ENCODE data around the gene ASCL5. TPM values are rescaled to one million over a fixed set of nuclear protein-coding genes. Genes with fewer than 3 reads are reported as not detected.

Gene ASCL5
- total and polyA plus RNA-seq, 12 donors: 0.10 TPM; not detected in 11

DNA sequence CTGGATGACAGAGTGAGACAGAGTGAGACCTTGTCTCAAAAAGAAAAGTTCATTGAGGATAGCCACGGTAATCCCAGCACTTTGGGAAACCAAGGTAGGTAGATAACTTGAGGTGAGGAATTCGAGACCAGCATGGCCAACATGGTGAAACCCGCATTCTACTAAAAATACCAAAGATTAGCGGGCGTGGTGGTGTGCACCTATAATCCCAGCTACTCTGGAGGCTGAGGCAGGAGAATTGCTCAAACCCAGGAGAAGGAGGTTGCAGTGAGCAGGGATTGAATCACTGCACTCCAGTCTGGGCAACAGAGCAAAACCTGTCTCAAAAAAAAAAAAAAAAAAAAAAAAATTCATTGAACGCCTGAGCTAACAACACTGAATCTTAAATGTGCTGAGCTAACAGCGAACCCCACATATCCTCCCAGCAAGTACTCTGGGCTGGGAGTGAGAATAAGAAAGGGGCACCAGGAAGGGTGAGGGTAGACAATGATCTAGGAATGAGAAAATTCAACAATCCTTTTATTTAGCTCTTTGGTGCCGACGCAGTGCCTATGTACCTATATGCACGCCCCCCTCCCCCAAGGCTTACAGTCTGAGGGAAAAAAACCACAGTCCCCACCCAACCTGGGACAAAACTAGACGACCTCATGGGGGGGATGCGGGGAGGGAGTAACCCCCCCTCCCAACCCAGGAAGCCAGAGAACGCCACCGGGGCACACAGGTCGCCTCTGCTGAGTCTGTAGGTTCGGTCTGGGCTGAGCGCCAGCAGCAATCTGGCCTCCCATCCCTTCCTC, 13.3 kb downstream of the ASCL5 start:
- no peaks in the 10 kb centered on the region for H3K27me3 ChIP-seq
- H3K4me3 ChIP-seq: peak overlapping the region in 2 of 4 donors; percentile 41 to 79
- intact Hi-C loops (cut with DNase I): loop anchor here in 1 of 2 donors (10.0 kb wide), 1 partner anchor 71 kb away; no protein-coding TSS in a partner anchor
- peaks cover 0 to 3% of the 10 kb centered on the region in 2 donors for H3K4me1 ChIP-seq (replicated peaks in 1 of 2)
- 35 to 42% (median 37%) methylated on average over 15 to 17 of the region's 17 CpGs for WGBS, 4 donors
- no peaks in the 10 kb centered on the region for H3K36me3 ChIP-seq (replicated peaks in 1 of 2)
- no peak for TF ChIP-seq POLR2A (IDR thresholded peaks at IDR 0.05)
- TF ChIP-seq, protein P1, sequence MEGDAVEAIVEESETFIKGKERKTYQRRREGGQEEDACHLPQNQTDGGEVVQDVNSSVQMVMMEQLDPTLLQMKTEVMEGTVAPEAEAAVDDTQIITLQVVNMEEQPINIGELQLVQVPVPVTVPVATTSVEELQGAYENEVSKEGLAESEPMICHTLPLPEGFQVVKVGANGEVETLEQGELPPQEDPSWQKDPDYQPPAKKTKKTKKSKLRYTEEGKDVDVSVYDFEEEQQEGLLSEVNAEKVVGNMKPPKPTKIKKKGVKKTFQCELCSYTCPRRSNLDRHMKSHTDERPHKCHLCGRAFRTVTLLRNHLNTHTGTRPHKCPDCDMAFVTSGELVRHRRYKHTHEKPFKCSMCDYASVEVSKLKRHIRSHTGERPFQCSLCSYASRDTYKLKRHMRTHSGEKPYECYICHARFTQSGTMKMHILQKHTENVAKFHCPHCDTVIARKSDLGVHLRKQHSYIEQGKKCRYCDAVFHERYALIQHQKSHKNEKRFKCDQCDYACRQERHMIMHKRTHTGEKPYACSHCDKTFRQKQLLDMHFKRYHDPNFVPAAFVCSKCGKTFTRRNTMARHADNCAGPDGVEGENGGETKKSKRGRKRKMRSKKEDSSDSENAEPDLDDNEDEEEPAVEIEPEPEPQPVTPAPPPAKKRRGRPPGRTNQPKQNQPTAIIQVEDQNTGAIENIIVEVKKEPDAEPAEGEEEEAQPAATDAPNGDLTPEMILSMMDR (IDR thresholded peaks at IDR 0.05): no peak
- peak overlapping the region in 1 of 5 donors; percentile 74 for H3K27ac ChIP-seq
- no peaks in the 10 kb centered on the region for H3K9me3 ChIP-seq (replicated peaks in 1 of 3)
- DNase-seq: no peak

DNA sequence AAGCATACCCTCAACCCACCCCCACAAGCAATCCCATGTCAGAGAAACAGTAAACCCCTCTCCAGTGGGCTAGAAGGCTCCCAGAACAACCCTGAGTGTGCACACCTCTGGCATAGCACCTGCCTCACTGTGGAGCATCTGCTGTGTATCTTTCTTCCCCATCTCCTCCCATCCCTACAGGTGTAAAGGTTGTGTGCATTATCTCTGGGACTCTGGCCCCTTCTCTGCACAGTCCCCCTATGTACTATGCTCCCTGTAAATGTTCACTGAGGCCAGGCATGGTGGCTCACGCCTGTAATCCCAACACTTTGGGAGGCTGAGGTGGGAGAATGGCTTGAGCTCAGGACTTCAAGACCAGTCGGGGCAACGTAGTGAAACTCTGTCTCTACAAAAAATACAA, 14.1 kb downstream of the ASCL5 start:
- Histone ChIP-seq H3K27ac (no peak overlapping the region), H3K27me3 (no peaks in the 10 kb centered on the region)
- 64 to 96% (median 74%) methylated on average over 3 of the region's 3 CpGs for WGBS, 4 donors

GRCh38 chr1:201112173-201112731, 14.7 kb downstream of the ASCL5 start, which contains the start of gene CACNA1S:
Gene CACNA1S, minus strand, starts transcription at chr1:201112426. Its CDS starts 87 bp downstream, at chr1:201112339.
- no peak for TF ChIP-seq POLR2A (IDR thresholded peaks at IDR 0.05)
- TF ChIP-seq, protein P1 (IDR thresholded peaks at IDR 0.05): no peak
- H3K27me3 ChIP-seq: no peaks in the 10 kb centered on the region
- 76 to 92% (median 86%) methylated on average over 6 to 9 of the region's 9 CpGs for WGBS, 4 donors
- no peak within 1 kb of the TSS for H3K27ac ChIP-seq
- H3K4me3 ChIP-seq: no peak within 1 kb of the TSS
- H3K4me1 ChIP-seq (replicated peaks in 1 of 2): peaks cover 0 to 3% of the 10 kb centered on the region in 2 donors
- H3K9me3 ChIP-seq (replicated peaks in 1 of 3): no peaks in the 10 kb centered on the region
- no peak for DNase-seq
- H3K36me3 ChIP-seq (replicated peaks in 1 of 2): no peaks in the 10 kb centered on the region
- intact Hi-C loops (cut with DNase I): loop anchor here in 1 of 2 donors (10.0 kb wide), 1 partner anchor 73 kb away; no protein-coding TSS in a partner anchor

More for the DNA sequence above, 14.1 kb downstream of the ASCL5 start:
- Histone ChIP-seq H3K9me3 (replicated peaks in 1 of 3) (no peaks in the 10 kb centered on the region), H3K4me3 (no peak overlapping the region), H3K4me1 (replicated peaks in 1 of 2) (peaks cover 0 to 3% of the 10 kb centered on the region in 2 donors), H3K36me3 (replicated peaks in 1 of 2) (no peaks in the 10 kb centered on the region)
- TF ChIP-seq, protein P1 (IDR thresholded peaks at IDR 0.05): no peak
- TF ChIP-seq POLR2A (IDR thresholded peaks at IDR 0.05): no peak
- no peak for DNase-seq
- intact Hi-C loops (cut with DNase I): loop anchor here in 1 of 2 donors (10.0 kb wide), 1 partner anchor 72 kb away; no protein-coding TSS in a partner anchor

DNA sequence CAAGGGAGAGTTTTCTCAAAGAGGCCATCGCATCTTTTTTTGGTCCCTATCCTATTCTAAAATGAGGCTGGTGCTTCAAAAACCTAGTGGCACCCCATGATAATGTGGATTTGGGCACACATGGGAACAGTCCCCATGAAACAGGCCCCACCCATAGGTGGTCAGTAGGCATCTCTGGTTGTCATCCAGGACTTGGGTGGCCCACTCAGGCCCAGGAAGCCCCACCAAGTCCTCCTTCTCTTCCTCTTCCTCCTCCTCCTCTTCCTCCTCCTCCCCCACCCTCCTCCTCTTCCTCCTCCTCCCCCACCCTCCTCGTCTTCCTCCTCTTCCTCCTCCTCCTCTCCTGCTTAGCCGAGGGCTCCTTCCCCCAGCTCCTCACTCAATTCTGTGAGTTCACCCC, 15.3 kb downstream of the ASCL5 start:
- TF ChIP-seq POLR2A (IDR thresholded peaks at IDR 0.05): no peak
- TF ChIP-seq, protein P1 (IDR thresholded peaks at IDR 0.05): no peak
- intact Hi-C loops (cut with DNase I): loop anchor here in 1 of 2 donors (10.0 kb wide), 1 partner anchor 73 kb away; no protein-coding TSS in a partner anchor
- H3K27me3 ChIP-seq: no peaks in the 10 kb centered on the region
- H3K4me1 ChIP-seq (replicated peaks in 1 of 2): peaks cover 0 to 3% of the 10 kb centered on the region in 2 donors
- DNase-seq: no peak
- H3K36me3 ChIP-seq (replicated peaks in 1 of 2): no peaks in the 10 kb centered on the region
- WGBS, 4 donors: 78 to 87% (median 85%) methylated on average over 3 of the region's 3 CpGs
- H3K27ac ChIP-seq: no peak overlapping the region
- no peak overlapping the region for H3K4me3 ChIP-seq
- no peaks in the 10 kb centered on the region for H3K9me3 ChIP-seq (replicated peaks in 1 of 3)

Data from adrenal gland (tissue), 12 donors.